Anterior cingulate cortex (tissue), 58 donors: Measurements from ENCODE around the gene C6orf163.

ENCODE experiments used
- DNase-seq, 58 donors: peaks; one replicate each; lab custom pipeline; 2025; lab: John Stamatoyannopoulos, UW

The C6orf163 gene

DNA sequence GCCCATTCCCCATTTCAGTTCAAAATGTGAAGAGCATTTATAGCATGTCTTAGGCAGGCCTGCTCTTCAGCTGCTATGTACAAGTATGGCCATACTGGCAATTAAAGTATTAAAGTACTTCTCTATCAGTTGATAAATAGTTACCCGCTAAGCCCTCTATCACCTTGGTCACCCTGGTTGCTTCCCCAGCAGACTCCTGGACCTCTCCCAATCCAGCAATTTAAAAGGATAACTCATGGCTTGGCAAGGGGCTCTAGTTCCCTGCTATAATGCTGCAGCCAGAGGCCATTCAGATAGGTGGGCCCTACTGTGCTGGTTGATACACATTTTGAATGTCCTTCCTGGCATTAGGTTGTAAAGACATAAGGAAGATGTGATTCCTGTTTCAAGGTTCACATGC is 7.0 kb downstream of the C6orf163 start:
- no peak for DNase-seq

DNA sequence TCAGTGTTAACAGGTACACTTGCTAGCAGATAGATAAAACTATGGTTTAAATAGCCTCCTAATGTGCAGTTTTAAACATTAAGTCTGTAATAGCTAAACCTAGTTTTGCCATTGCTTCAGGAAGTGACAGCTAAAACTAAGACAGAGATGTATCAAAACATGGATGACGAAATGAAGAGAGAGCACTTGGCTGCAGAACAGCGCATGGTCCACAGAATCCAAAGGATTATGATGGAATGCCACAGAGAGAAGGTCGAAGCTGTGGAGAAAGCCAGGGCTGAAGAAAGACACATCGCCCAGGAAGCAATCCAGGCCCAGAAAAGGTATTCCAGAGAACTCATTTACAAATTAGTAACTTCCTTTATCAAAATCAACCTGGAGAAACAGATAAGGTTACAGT is 11.6 kb downstream of the C6orf163 start:
- no peak for DNase-seq

DNA sequence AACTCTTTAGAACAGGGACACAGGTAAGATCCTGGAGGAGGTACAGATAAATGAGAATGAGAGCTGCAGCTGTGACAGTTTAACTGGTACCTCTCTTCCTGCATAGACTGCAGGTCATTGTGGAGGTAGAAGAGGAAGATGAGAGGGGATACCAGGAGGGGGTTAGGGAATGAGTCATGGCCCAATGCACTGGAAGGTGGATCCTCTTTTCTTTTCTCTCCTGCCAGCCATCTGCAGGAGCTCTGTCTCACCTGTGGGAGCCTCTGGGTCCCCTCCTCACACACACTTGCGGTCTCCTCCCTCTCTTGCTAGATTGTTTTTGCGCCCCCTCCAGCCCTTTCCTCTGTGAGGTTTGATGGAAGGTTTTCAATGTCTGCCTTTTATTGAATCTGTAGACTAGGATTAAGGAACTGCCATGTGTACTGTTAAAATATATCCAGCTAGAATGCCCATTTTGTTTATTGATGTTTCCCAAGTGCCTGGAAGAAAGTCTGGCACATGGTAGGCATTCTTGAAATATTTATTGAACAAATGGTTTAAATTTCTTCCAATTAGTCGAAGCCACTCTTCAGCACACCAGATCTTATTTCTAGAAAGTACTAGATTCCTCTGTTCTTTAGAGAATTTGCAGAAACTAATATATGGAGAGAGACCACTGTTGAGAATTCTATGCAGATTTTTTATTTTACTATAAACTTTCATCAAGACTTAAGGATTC is 13.0 kb downstream of the C6orf163 start:
- DNase-seq: no peak

DNA sequence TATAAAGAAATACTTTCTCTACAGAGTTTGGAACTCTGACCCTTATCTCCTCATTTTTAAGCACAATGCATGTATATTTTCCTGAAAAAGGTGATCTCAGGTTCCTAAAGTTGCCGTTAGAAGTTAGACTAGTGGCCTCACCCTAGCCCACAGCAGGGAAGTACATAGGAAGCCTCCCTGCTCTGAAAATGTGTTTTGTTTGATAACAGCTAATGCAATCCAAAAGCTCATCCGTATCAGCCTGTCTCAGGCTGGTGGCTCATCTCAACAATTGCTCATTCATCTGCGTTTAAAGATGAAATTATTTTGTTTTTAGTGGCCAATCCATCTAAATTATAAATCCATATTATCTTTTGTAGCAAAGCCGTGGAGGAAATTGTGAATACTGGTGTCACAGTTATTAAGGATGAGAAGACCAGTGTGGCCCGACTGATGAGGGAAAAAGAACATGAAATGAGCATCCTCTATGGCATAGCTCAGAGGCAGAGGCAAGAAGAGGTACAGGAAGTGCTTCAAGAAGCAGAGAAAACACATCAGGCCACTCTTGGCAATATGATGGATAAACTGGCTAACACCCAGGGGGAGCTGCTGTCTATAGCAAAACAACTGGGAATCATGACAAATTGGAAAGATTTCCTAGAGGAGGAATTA is 20.1 kb downstream of the C6orf163 start:
- no peak for DNase-seq

DNA sequence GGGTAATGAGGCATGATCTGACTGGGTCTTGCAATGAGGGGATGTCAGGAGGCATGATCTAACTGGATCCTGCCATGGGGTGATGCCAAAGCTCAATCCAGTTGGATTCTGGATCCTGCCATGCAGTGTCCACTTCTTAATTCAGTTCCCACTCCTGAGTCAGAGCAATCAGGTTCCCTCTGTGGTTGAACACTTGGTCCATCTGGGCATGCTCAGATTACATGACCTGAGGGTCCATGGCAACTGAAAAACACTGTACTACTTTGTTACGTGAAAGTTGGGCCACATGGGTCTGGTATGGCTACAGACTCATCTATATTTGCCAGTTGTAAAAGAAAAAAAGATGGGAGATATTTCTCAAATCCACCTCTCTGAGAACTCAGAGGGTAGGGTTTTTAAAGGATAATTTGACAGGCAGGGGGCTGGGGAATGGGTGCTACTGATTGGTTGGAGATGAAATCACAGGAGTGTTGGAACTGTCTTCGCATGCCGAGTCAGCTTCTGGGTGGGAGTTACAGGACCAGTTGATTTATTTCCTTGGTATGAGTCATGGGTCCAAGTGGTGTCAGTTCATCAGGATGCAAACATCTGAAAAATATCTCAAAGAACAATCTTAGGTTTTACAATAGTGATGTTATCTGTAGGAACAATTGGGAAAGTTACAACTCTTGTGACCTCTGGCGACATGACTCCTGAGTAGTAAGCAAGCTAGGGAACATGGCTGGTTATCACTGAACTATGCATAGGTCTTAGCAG is 21.6 kb downstream of the C6orf163 start:
- no peak for DNase-seq

DNA sequence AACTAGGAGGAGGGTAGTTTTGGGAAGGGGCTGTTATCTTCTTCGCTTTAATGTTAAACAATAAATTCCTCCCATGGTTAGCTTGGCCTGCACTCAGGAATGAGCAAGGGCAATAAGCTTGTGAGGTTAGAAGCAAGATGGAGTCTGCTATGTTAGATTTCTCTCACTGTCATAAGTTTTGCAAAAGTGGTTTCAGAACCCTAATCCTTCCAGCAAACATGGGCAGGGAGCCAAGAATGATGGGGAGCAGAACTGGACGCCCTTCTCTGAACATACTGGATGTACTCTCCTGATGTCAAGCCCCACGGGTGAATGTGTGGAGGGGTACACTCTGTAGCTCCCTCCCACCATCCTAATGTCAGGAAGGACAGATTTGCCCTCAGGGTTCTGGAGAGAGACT is 22.3 kb downstream of the C6orf163 start:
- no peak for DNase-seq

DNA sequence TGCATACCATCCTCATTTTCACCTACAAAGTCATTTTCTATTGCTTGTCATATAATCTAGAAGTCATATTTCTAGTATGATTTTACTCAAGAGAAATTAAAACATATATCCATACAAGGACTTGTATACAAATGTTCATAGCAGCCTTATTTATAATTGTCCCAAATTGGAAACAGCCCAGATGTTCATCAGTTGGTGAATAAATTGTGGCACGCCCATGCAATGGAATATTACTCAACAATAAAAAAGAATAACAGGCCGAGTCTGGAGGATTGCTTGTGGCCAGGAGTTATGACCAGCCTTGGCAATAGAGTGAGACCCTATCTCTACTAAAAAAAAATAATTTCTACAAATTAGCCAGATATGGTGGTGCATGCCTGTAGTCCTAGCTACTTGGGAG is 28.8 kb downstream of the C6orf163 start:
- no peak for DNase-seq

DNA sequence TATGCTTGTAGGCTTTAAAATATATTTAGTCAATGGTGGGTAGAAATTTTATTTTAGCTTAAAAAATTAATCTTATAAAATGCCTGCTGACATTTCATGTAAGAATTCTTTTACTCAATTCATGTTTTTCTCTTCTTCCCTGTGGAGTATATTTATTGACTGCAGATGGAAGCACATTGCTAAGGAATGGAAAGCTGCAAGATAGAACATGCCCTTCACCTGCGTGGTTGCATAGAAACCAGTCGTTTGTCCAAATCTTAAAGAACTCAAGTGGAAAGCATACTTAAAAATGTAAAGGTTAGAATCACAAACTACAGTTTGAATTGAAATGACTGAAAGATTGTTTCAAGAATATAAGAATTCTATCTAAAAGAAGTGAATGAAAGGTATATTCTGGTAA is 30.7 kb downstream of the C6orf163 start:
- no peak for DNase-seq

DNA sequence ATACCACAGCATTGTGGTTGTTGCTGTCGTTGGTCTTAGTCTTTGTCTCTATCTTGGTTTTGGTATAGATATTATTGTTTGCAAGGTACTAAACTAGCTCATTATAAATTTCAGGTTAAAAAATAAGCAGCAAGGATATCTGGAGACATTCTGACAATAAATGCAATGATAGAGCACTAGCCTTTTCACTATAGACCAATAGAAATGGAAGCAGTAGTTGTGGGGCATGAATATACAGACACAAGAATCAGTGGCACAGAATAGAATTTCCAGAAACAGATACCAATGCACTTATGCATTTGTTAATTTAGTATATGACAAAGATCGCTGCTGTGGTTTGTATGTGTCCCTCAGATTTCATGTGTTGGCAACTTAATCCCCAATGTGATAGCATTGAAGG is 32.0 kb downstream of the C6orf163 start:
- DNase-seq: no peak

DNA sequence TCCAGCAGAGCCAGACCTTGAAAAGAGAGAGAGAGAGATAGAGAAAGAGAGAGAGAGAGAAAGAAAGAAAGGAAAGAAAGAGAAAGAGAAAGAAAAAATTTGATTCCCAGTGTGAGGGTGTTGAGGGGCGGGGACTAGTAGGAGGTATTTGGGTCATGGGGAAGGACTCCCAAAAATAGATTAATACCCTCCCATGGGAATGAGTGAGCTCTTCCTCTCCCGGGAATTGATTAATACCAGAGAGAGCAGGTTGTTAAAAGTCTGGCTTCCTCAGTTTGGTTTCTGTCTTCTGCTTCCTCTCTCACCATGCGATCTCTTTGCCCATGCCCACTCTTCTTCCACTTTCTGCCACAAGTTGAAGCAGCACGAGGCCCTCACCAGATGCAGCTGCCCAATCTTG is 34.3 kb downstream of the C6orf163 start:
- DNase-seq: no peak

DNA sequence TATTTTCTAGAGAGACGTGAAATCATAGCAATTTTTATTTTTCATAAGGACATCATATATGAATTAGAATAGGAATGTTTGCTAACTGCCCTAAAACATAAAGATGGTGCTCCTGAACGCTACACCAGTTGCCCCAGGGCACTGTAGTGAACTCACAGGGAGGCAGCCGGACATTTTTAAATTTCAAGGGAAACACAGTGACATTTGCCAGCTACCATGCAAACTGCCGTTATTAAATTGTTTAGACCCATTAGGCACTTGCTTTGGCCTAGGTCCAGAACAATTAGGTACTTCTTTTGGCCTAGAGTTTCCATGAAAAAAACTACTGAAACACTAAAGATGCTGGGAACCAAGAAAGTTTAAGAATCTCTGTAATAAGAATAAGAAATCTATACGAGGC is 38.2 kb downstream of the C6orf163 start:
- no peak for DNase-seq

DNA sequence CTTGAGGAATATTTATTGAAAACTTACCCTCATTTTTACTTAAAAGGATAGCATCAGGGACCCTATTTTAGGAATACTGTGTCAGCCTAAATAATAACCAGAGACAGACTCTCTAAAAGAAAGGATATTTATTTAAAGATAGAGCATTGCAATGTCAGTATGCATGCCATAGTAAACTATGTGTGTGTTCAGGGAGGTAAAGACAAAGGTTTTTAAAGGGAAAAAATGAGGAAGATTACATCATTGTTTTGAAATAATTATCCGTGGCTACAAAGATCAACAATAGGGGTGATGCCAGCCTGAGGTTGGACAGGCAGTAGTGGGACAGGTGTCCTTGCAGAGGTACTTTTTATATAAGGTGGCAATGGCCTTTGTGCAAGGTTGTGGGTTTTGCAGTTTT is 39.4 kb downstream of the C6orf163 start:
- DNase-seq: no peak

DNA sequence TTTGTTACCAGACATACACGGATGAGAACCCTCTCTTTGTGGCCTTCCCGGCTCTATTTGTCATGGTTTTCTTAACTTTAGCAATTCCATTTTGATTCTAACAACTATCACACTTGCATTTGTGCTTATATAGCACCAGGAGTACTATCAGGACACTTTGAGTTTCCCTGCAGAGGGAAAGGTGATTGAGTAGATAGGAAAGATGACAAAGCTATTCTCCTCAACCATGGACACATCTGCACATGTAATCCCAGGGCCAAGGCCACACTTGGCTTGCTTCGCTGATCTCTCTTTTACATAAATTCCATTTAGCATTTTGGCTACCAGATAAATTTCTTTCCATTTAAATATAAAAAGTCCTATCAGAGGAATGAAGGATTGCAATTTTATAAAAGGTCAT is 39.8 kb downstream of the C6orf163 start:
- no peak for DNase-seq

DNA sequence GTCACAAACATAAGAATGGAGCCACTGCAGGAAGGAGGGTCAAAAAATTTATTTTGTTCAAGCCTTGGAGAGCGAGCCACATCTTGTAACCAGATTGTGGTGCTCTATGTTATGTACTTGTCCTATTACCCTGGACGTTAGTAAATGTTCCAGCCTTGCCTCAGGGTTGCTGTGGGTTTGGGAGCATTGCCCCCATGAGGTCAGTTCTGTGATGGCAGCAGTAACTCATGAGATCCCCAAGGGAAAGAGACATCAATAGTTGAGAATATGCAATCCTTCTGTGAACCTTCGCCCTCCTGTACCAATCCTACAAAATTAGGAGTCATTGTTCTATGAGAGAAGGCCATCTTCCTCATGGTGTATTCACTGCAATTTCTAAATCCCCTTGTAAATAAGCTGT is 46.7 kb downstream of the C6orf163 start:
- peak in 7 of 58 donors; percentile 0 to 6 (median 1) for DNase-seq

DNA sequence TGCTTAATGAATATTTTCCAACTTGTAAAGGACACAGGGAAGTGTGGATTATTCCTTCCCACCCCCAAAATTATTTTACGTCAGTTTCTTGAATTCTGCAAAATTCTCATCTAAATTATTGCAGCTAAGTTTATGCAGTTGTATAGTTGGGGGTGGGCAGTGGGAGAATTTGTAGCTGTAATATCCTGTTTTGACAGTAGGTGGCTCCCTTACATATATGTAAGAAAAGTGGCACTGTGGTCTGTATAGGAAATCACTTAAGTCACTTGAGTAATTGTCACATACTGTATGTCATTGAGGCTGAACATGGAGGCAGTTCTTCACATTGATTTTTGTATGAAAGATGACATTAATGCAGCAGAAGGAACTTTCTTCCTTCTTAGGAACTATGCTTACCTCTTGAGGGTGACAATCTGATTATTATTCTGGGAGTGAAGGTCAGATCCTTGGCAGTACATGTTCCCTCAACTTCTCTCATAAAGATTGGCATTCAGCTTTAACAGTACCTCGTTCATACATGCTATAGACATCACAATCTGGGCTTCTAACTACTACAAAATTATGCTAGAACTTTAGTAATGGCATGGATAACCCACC is 48.5 kb downstream of the C6orf163 start:
- DNase-seq: peak in 11 of 58 donors; percentile 0 to 37 (median 6)

DNA sequence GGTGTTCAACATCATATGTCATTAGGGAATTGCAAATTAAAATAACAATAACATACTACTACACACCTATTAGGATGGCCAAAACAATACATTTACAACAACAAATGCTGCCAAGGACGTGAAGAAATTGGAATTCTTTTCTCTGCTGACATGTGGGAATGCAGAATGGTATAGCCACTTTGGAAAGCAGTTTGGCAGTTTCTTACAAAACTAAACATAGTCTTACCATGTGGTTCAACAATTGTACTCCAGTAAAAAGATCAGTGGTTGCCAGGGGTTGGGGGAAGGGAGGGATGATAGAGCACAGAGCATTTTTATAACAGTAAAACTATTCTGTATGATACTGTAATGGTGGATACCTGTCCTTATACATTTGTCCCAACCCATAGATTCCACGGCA is 50.8 kb downstream of the C6orf163 start:
- DNase-seq: no peak

DNA sequence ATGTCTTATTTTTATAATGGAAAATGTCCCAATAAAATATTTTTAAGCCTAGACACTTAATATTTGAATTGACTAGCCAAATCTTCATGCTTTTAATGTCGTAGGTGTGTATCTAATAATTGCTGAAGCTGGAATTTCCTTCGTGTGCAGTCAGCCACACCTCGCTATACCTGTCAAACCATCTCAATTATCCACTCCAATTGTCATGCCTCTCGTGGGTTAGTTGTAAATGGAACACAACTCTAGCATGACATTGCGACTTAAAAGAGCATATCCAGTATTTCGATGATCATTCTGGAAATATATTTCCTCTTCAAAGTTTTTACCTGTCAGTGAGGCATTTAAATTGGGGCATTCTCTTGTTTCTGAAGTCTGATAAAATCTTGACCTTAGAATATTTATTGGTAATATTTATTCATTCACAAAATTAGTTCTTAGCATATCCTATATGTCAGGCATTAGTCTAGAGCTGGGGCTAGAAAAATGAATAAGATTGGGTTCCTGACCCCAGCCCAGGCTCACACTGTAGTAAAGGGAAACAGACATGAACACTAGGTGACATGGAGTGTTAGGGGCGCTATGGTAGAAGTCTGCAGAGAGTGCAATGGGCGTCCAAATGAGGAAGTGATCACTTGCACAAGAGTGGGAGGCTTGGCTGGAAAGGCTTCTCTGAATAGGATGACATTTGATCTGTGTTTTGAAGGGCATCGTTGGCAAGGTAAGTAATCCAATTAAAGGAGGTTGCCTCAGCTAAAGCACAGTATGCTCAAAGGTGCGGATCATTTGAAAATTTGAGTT is 52.2 kb downstream of the C6orf163 start:
- no peak for DNase-seq

DNA sequence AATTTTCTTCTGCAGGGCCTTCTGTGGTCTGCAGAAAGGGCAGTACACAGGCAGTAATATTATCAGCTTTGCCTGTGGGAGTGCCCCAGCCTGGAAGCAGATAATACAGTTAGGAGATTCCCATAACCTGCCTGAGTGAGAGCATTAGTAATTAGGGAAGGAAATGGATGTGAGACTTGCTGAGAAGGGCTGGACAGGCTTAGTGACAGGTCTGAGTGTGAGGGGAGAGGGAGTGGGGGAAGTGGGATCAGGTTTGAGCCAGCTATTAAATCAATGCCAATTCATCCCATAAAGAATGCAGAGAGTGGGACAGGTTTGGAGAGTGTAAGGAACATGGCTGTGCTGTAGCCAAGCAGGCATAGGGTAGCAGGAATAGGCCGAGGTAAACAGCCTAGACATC is 53.0 kb downstream of the C6orf163 start:
- DNase-seq: no peak

DNA sequence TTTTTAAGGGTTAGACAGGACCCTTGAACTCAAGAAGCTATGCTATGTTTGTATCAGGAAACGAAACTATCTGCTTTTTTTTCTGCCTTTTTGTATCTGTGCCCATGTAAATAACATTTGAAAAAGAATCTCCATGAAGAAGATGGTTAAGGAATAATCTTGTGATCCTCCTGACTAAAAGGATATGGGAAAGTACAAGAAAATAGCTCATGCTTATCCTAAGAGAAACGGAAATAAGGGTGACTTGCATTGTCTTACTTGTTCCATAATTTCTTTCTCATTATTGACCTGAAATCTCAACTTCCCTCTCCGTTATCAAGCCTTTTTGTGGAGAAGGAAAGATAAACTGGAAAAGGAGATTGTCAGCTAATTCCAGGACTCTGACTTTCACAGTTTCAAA is 57.2 kb downstream of the C6orf163 start:
- no peak for DNase-seq

DNA sequence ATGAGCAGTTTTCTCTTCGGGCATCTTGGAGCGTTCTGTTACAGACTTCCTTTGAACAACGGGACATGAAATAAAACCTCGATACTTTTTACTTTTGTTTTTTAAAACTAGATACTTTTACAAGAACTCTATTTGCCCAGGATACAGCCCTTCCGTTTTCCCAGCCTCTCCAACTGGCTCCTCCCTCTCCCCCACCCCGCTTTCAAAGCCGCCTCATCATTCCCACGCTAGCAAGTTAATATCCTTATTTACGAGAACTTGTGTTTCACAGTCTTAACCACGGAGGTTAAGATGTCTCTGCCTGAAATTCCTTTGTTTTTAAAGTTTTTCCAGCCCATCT is 62.9 kb downstream of the C6orf163 start:
- DNase-seq: peak in 20 of 58 donors; percentile 21 to 76 (median 48)
